ENCODE results near the gene TANGO2.

Gene TANGO2

DNA sequence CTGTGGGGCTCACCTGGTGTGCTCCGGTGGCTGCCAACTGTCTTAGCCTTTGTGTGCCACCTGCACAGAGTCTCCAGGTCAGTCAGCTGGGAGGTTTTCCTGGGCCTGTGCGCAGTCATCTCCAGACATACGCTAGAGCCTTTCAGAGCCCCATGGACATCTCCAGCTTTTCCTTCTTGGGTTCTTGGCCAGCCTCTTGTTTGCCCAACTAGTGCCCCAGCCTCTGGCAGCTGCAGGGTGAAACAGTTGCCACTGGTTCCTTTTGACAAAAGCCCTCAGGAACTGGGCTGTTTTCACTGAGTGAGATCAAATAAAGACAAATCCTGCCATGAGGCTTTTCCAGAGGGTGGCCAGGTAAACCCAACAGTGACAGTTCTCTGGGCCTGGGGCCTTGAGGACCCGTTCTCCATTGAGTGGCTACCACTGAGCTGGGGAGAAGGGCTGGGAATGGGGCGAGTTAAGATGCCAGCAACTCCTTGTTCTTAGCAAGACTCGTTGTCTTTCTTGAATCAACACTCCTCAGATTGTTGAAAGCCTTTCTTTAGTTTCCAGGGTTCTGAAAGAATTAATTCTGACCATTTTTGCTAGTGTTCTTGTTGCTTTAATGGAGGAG, 78.3 kb downstream of the TANGO2 start:
- TF ChIP-seq, protein P1, sequence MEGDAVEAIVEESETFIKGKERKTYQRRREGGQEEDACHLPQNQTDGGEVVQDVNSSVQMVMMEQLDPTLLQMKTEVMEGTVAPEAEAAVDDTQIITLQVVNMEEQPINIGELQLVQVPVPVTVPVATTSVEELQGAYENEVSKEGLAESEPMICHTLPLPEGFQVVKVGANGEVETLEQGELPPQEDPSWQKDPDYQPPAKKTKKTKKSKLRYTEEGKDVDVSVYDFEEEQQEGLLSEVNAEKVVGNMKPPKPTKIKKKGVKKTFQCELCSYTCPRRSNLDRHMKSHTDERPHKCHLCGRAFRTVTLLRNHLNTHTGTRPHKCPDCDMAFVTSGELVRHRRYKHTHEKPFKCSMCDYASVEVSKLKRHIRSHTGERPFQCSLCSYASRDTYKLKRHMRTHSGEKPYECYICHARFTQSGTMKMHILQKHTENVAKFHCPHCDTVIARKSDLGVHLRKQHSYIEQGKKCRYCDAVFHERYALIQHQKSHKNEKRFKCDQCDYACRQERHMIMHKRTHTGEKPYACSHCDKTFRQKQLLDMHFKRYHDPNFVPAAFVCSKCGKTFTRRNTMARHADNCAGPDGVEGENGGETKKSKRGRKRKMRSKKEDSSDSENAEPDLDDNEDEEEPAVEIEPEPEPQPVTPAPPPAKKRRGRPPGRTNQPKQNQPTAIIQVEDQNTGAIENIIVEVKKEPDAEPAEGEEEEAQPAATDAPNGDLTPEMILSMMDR (IDR thresholded peaks at IDR 0.05) = no peak

- TF ChIP-seq, protein P1 (IDR thresholded peaks at IDR 0.05) = no peak
Observed at GRCh38 chr22:20101638-20102037, 80.7 kb downstream of the TANGO2 start.

GRCh38 chr22:20102203-20102780, 81.4 kb downstream of the TANGO2 start:
- TF ChIP-seq, protein P1 (IDR thresholded peaks at IDR 0.05) = no peak

DNA sequence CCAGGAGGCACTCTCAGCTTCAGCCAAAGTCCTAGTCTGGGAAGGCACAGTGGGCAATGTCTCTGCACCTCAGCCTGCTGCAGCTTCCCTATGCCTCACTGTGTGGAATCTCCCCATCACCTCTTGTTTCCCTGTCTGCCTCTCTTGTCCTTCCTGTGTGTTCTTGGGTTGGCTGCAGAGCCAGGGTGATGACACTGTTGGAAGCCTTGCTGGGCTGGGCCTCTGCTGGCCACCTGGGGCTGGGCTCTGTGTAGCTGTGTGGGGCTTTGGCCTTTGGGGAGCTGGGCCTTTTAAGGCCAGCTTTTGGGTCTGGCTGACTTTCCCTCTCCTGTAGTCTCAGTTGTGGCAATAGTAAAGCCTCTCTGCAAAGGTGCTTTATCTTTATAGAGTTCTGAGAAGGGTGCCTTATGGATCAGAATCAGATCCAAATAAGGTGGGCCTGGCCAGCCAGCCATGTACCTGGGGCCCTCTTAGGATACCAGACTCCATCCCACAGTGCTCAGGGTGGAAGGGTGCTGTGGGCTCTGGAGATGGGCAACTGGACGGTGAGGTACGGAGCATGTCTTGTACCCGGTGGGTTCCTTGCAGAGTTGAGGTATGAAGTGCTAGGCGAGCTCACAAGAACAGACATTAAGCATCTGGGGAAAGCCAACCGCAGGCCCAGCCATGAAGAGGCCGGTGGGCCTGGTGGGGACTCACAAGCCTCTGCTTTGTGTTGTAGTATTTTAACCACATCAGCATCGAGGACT, 84.7 kb downstream of the TANGO2 start:
- TF ChIP-seq, protein P1 (IDR thresholded peaks at IDR 0.05) = no peak

DNA sequence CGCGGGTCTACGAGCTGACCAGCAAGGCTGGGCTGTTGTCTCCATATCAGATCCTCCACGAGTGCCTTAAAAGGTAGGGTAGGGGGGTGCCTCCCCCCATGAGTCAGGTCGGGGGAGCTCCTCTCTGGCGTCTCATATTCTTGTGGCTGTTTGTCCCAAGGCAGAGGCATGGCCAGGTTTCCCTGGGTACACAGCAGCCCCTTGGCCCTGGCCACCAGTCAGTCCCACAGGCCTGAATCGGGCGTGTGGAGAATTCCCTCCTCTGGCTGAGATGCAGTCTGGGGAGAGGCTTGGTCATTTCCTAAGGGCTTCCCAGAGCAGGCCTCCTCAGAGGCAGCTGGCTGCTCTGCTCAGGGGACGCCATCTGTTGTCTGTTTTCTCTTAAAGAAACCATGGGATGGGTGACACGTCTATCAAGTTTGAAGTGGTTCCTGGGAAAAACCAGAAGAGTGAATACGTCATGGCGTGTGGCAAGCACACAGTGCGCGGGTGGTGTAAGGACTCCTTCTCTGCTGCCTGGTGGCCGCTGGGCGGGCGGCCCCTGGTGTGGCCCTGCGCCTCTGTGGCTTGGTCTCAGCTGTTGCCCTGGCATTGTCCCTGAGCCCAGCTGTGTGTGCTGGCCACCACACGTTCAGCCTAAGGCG, 85.4 kb downstream of the TANGO2 start:
- TF ChIP-seq, protein P1 (IDR thresholded peaks at IDR 0.05) = no peak

GRCh38 chr22:20106849-20107237, 85.9 kb downstream of the TANGO2 start:
- TF ChIP-seq, protein P1 (IDR thresholded peaks at IDR 0.05) = no peak

DNA sequence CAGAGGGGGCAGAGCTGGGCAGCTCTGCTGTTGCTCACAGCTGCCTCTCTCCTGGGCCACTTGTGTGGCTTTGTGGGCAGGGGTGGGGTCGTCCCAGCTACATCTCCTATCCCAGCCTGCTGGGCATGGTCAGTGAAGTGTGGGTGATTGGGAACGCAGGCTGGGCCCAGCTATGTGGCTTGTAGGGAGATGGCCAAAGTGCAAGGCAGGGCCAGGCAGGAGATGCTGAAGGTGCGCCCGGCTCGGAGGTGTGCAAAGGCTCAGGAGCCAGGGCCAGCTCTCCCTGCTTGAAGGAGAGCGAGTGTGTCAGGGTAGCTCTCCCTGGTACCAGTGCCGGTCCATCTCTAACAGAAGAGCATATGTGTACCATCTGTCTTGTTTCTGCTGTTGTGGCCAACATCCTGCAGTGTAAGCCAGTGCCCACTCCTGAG, 86.6 kb downstream of the TANGO2 start:
- TF ChIP-seq, protein P1 (IDR thresholded peaks at IDR 0.05) = no peak

Data from LNCAP (cell line).